Amniotic stem cell (primary cell): ENCODE measurements around the gene MARK2.
"Not testable (repeated sequence)": the region's sequence is repeated elsewhere in the genome, so short reads cannot be mapped to it uniquely, and the experiment has no call there.

Experiments used
- DNase-seq: peaks from one replicate; lab custom pipeline; 2025; lab: John Stamatoyannopoulos, UW

MARK2 gene

DNA sequence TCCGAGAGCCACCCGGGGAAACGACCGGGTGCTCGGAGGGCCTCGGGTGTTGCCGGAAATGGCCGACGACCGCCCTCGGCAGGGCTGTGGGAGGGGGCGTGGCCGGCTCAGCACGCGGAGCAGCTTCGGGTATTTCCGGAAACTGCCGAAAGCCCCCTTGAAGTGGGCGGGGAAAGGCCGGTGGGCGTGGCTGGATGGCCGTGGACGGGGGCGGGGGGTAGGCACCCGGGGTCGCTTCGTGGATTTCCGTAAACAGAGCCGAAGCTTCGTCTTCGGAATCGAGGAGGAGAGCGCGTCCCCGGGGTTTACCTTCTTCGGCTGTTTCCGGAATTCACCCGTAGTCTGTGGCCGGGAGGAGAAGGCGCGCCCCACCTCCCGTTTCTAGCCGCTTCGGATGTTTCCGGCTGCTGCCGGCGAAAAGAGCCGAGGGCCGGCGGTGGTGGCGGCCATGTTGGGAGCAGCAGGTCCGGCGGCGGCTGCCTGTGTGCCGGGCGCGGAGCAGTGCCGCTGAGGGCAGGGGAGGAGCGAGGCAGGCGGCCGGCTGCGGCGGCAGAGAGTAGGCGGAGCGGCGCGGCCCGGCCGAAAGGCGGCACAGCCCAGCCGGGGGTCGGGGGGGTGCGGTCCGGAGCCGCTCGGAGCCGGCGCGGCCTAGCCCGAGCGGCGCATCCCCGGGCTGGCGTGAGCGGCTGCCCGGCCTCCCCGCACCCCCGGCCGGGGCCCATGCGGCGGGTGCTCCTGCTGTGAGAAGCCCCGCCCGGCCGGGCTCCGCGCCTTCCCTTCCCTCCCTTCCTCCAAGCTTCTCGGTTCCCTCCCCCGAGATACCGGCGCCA lies at the start of gene MARK2:
Gene MARK2 (plus strand): TSS at position 433 of the 830 bp plus-strand sequence. CDS start 397 bp downstream, at position 830.
- peak; percentile 99 for DNase-seq

DNA sequence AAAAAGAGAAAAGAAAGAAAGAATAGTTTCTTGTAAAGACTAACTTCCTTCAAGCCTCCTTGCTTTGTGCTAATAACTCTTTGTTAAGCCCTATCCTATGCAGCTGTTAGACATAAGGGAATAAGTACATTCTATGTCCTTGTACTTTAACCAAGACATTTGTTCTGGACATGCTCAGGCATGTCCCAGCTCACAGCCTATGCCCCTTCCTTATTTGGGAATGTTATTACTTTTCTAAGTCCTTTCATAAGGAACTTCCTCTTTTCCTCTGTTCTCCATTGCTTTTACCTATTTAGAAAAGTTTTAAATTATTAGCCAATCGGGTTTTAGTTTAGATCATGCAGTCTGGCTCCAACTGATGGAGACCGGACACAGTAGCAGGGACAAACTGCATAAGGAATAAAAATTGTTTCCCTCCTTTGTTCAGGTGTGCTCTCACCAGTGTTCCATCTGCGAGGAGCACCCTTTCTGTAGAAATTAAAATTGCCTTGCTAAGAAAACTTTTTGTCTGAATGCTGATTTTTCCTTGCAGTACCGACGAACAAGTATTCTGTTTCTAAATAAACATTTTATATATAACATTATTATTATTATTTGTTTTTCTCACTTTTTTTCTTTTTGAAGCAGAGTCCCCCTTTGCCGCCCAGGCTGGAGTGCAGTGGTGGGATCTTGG lies 47.3 kb upstream of the MARK2 start:
- no peak for DNase-seq

DNA sequence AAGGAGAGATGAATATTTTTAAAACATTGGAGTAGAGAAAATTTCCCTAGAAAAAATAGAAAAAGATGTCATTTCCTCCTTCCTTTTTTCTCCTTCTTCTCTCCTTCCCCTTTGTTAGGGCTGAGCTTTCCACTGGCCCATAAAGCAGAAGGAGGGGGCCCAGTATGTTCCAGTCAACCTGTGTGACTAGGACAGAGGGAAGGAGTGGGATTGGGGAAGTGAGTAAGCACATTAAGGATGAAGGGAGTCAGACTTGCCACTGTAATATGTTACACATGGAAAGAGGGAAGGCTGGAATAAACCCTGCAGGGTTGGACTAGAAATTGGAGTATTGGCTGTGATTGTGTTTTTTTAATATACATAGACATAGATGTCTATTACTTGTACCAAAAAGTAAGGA lies 45.7 kb upstream of the MARK2 start:
- no peak for DNase-seq

DNA sequence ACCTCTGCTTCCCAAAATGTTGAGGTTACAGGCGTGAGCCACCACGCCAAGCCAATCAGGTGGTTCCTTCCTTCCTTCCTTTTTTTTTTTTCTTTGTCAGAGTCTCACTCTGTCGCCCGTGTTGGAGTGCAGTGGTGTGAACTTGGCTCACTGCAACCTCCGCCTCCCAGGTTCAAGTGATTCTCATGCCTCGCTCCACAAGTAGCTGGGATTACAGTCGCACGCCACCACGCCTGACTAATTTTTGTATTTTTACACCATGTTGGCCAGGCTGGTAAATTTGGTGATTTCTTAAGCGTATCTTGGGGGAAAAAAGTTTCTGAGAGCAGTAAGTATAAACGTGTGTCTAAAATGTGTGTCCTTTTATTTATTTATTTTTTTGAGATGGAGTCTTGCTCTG lies 43.8 kb upstream of the MARK2 start:
- DNase-seq = no peak

DNA sequence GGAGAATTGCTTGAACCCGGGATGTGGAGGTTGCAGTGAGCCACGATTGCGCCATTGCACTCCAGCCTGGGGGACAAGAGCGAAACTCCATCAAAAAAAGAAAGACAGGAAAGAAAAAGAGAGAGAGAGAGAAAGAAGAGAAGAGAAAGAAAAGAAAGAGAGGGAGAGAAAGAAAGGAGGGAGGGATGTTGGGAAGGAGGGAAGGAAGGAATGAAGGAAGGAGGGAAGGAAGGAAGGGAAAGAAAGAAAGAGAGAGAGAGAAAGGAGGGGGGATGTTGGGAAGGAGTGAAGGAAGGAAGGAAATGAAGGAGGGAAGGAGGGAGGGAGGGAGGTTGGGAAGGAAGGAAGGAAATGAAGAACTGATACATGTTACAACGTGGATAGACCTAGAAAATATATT lies 38.0 kb upstream of the MARK2 start:
- DNase-seq = no peak

DNA sequence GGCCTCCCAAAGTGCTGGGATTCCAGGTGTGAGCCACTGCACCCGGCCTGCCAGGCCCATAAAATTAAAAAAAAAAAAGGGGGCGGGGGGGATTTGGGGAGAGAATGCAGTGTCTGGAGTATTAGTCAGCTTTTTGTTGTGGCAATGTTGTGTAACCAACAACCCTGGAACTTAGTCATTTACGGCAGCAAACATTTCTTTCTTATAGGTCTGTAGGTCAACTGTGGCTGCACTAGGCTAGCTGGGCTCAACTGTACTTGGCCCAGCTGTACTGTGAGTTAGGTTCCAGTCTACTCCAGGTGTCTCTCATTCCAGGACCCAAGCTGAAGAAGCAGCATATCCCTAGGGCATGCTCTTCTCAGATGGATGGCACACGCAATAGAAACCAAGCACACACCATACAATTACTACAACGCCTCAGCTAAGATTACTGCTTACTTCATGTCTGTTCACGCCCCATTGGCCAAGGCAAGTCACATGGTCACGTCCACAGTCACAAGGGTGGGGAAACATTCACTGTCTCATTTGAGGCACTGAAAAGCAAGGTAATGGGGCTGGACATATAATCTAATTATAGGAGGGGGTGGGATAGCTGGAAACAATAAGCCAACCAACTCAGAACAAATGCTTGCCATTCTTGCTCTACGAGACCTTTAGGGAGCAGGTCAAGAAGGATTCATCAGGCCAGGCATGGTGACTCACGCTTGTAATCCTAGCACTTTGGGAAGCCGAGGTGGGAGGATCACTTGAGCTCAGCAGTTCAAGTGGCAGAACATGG lies 36.1 kb upstream of the MARK2 start:
- DNase-seq = no peak

DNA sequence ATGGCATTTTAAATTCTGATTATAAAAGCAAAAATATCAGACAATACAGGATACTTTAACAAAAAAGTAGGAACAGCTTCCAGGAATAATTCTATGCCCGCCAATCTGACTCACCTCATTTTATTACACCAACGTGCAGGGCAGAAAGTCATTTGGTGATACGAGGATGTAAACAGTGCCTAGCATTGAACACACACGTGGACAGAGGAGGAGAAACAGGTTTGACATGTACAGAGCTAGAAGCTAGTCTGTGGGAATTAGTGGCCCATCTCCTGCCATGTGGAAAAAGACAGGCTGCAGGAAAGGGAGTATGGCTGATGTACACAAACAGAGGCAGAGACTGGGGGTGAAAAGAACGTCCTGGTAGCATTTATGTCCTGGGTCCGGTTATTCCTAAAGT lies 34.7 kb upstream of the MARK2 start:
- DNase-seq = no peak

DNA sequence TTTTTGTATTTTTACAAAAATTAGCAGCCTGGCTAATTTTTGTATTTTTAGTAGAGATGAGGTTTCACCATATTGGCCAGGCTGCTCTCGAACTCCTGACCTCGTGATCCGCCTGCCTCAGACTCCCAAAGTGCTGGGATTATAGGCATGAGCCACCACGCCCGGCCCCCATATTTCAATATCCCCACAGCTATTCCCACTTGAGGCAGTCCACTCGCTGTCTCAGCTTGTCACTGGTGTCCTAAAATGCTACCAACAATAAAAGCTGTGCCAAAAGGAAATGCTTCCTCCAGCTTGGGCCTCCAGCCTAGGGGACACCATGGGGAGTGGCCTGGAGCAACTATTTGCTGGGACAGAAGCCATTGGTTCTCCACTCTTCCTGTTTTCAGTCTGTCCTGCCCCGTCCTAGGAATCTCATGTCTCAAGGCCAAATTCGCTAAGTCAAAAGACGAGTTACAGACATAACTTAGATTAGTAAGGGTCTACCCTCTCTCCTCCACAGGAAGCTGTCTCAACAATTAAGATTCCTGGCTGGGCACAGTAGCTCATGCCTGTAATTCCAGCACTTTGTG lies 33.0 kb upstream of the MARK2 start:
- no peak for DNase-seq

DNA sequence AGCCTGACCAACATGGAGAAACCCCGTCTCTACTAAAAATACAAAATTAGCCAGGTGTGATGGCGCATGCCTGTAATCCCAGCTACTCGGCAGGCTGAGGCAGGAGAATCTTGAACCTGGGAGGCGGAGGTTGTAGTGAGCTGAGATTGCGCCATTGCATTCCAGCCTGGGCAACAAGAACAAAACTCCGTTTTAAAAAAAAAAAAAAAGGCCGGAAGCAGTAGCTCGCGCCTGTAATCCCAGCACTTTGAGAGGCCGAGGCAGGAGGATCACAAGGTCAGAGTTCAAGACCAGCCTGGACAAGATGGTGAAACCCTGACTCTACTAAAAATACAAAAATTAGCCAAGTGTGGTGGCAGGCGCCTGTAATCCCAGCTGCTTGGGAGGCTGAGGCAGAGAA lies 28.5 kb upstream of the MARK2 start:
- DNase-seq = not testable (repeated sequence)

DNA sequence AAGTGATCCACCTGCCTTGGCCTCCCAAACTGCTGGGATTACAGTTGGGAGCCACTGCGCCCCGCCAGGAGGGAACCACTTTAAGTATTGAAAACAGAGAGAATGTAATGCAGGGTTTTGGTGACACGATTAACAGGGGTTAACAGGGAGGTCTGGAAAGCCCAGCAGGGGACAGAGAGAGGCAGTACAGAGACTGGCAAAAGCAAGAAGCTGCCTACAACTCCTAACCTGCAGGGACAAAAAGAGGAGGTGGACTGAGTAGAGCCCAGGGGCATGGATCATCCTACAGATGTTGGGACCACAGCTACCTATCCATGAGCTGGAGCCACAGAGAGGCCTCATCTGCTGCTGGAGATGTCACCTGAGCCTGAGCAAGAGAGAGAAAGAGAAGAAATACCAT lies 27.4 kb upstream of the MARK2 start:
- no peak for DNase-seq

DNA sequence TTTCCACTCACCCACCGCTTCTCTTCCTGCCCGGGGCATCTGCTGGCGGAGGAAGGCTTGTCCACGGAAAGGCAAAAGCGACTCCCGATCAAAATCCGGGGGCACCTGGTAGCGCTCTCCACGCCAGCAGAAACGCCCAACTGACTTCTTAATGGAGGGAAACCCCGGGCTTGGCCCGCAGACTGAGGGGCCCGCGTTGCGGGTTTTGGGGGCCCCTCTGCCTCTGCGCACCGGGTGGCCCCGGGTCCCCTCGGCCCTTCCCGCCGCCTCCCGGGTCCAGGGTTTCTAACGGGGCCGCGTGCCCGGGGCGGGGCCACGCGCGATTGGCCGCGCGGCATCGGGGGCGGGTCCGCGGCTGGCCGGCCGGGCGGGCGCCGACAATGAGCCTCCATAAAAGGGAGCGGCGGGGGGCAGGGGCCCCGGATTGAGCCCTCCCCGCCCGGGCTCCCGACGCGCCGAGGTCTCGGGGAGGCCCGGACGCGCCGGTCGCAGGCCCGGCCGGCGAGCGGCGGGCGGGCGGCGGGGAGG lies 25.8 kb upstream of the MARK2 start, which contains the start of gene SPINDOC:
Gene SPINDOC (plus strand): TSS at position 422 of the 528 bp plus-strand sequence. CDS start 231 bp downstream, outside the sequence.
- peak; percentile 27 for DNase-seq

DNA sequence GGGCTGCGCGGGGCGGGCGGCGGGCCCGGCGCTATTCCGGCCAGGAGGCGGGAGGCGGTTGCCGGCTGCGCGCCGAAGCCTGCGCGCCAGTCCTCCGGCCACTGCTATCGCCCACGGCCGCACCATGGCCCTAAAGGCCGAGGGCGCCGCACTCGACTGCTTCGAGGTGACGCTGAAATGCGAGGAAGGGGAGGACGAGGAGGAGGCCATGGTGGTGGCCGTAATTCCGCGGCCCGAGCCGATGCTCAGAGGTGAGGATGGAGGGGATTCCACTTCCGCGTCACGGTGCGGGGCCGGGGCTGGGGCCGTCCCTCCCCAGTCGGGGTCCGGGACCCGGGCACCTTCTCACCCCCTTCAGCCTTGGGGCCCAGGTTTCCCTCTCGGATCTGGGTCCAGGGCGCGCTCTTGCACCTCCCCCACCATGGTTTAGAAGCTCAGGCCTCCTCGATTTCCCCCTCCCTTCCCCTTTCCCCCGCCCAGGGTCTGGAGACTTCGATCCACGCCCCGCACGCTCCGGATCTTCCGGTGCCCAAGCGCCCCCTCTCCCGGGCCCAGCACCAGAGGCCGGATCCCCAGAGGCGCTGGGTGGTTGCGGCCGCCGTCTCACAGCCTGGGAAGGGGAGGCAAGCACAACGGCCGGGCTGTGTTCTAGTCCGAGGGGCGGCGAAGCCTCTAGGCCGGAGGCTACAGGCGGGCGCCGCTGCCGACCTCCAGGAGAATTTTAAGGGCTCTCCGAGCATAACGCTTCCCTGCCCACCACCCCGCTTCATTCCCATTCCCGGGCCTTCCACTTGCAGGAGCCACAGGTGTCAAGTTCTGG lies 25.1 kb upstream of the MARK2 start:
- DNase-seq = peak; percentile 17

DNA sequence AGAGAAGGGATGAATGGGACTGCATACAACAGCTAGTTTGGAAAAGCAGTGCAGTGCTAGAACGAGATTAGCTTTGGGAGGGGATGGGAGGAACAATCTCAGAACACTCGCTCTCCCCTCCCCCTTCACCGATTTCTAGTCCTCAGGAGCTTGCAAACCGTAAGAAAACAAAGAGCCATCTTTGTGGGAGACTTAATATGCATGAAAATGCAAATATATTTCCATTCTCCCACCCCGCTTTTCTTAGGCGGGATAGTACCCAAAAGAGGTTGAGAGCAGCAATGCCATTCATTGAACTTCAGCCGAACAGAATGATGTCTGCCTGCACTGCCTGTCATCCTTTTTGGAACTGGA lies 24.6 kb upstream of the MARK2 start:
- DNase-seq = no peak

DNA sequence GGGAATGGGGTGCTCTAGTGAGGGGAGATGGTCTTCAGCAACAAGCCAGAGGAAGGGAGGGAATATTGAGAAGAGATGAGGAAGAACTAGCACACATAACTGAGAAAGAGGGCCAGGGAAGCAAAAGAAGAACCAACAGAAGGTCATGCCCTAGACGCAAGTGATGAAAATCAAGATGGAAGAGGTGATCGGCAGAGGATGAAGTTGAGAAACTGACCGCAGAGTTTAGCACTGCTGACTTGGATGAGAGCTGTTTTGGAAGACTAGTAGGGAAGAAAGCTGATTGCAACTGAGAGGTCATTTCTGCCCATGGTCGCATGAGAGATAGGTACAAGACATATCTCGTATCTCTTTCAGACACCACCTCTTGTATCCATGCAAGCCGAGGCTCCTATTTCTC lies 22.7 kb upstream of the MARK2 start:
- DNase-seq = no peak

DNA sequence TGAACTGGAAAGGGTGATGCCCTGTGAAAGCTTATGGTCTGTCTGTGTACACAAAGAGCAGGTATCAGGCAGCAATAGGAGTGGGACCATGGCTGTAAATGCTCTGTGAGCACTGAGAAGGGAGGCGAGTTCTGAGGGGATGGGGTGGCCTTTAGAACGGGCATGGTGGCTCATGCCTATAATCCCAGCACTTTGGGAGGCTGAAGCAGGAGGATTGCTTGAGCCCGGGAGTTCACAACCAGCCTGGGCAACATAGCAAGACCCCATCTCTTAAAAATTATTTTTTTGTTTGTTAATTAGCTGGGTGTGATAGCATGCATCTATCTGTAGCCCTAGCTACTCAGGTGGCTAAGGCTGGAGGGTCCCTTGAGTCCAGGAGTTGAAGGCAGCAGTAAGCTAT lies 22.2 kb upstream of the MARK2 start:
- DNase-seq = no peak

DNA sequence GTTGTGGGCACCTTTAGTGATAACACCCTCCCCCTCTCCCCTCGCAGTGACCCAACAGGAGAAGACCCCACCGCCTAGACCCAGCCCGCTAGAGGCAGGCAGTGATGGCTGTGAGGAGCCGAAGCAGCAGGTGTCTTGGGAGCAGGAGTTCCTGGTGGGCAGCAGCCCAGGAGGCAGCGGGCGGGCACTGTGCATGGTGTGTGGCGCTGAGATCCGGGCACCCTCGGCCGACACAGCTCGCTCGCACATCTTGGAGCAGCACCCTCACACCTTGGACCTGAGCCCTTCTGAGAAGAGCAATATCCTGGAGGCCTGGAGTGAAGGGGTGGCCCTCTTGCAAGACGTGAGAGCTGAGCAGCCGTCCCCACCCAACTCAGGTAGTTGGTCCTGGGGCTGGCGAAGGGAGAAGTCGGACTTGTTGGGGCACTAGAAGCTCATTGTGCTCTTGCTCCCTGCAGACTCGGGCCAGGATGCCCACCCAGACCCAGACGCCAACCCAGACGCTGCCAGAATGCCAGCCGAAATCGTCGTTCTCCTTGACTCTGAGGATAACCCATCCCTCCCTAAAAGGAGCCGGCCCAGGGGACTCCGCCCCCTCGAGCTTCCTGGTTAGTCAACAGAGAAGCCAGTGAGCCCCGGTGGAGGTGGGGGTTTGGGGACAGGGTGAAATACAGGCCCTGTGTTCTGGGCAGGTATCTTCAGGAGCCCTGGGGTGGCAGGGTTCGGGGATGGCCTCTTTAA lies 21.0 kb upstream of the MARK2 start:
- no peak for DNase-seq

DNA sequence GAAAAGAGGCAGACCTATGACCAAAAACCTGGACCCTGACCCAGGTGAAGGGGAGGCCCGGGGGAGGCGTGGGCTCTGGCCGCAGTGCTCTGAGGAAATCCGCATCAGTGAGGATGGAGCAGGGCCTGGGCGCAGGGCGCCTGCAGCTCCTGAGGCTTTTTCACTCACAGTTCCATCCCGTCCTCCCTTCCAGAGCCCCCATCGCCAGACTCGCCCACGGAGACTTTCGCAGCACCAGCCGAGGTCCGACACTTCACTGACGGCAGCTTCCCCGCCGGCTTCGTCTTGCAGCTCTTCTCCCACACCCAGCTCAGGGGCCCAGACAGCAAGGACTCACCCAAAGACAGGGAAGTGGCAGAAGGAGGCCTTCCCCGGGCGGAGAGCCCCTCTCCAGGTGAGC lies 20.3 kb upstream of the MARK2 start:
- no peak for DNase-seq

DNA sequence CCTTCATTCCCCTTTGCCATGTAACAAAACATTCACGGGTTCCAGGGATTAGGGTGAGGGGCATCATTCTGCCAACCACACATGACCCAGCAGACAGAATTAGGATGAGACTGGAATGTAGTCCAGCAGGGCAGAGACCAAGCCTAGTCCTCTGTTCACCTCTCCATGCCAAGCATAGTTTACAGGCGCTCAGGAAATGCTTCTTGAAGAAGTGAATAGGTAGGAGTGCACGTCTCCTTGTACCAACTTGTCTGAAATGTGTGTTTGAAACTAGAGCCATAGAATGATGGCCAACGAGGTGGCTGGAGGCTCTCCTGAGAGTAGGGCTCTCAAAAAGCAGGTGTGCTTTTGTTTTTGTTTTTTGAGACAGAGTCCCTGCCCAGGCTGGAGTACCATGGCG lies 17.5 kb upstream of the MARK2 start:
- DNase-seq = no peak

DNA sequence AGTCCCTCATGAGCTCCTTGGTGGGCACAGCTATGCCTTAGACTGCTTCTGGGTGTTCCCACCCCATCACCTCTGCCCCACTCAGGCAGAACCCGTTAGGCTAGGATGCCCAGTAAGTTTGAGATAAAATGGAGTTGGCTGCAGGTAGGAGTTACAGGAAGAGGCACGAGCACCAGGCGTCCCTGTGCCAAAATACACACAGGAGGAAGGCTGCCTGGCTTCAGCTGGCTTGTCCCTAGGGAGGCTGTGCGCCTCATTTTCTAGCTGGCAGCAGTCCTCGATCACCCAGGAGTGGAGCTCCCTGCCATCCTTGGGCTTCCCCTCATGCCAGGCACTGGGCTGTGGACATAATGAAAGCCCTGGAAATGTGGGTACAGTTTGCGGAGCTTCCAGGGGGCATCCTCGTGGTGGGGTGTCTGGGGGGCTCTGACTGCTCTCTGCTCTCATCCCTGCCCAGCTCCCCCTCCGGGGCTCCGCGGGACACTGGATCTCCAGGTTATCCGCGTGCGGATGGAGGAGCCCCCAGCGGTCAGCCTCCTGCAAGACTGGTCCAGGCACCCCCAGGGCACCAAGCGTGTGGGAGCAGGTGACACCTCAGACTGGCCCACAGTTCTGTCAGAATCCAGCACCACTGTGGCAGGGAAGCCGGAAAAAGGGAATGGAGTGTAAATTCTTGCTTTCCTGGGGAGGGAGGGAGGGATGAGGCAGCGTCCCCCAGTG lies 12.3 kb upstream of the MARK2 start:
- DNase-seq = no peak
